A549 (cell line): ENCODE data around the gene MED13L. TPM values are rescaled to one million over a fixed set of nuclear protein-coding genes. Genes with fewer than 3 reads are reported as not detected.

Experiments used
- ATAC-seq, 2 experiments: fragments of 200-7000 bp in 1 of 2; fragments of >200 bp in 1 of 2; cut with Nextera tagmentation in 1 of 2; cut with Tn5 transposase in 1 of 2; 3 replicates each; pipeline versions ENCODE4 v1.8.0 to v1.9.1; 2018 to 2020; ENCODE audit warnings: mild to moderate bottlenecking in 1 of 2, moderate library complexity in 1 of 2
- CTCF ChIA-PET: fragments of 300-600 bp; sonication (Branson Sonifier 250); formaldehyde crosslinking; extraction: SDS; loops from one replicate; lab custom pipeline; 2021; ENCODE audit warnings: antibody characterized with exemption, inconsistent platforms; lab: Yijun Ruan, JAX
- POLR2A ChIA-PET: fragments of 350-600 bp; formaldehyde crosslinking; extraction: SDS; loops from one replicate; lab custom pipeline; 2021; ENCODE audit warnings: antibody characterized with exemption, inconsistent platforms; lab: Yijun Ruan, JAX
- DNase-seq, 2 experiments: peaks; one replicate each; pipeline versions ENCODE4 v3.0.0 to v3.0.0-alpha.2; 2011 to 2016; ENCODE audit warnings: low read depth in 1 of 2, low spot score in 1 of 2
- FAIRE-seq: peaks from 2 replicates; lab custom pipeline; 2011; peaks lifted over from hg19 to GRCh38; lab: Jason Lieb, UNC
- H3K27ac ChIP-seq, 2 experiments: fragments of >200 bp; sonication (Bioruptor Twin); formaldehyde crosslinking; 3 replicates each; pipeline ENCODE4 v1.5.1; 2016 to 2017
- H3K4me1 ChIP-seq: fragments of >200 bp; sonication (Bioruptor Twin); formaldehyde crosslinking; 3 replicates; pipeline ENCODE4 v1.6.1; 2016
- H3K4me2 ChIP-seq: fragments of >200 bp; sonication (Bioruptor Twin); formaldehyde crosslinking; 3 replicates; pipeline ENCODE4 v1.6.1; 2016
- H3K4me3 ChIP-seq: fragments of >200 bp; sonication (Bioruptor Twin); formaldehyde crosslinking; 3 replicates; pipeline ENCODE4 v1.5.1; 2016
- H3K9me3 ChIP-seq: fragments of >200 bp; sonication (Bioruptor Twin); formaldehyde crosslinking; 3 replicates; pipeline ENCODE4 v1.6.1; 2016
- BHLHE40 ChIP-seq: IDR thresholded peaks from 2 replicates; pipeline ENCODE4 v1.6.1; 2012; ENCODE audit warnings: low read depth, low read length, inconsistent platforms
- CEBPB ChIP-seq, 2 experiments: fragments of >200 bp in 1 of 2; sonication (Bioruptor Twin) in 1 of 2; formaldehyde crosslinking in 1 of 2; IDR thresholded peaks; 2 replicates each; pipeline ENCODE4 v1.6.1; 2012 to 2016
- EHMT2 ChIP-seq: fragments of 200-600 bp; sonication (generic); IDR thresholded peaks from 2 replicates; pipeline ENCODE4 v1.6.1; 2016; ENCODE audit warnings: antibody characterized with exemption, low read depth, mild to moderate bottlenecking, moderate library complexity
- FOSL2 ChIP-seq, 2 experiments: fragments of 450-650 bp in 1 of 2; fragments of >200 bp in 1 of 2; sonication (Bioruptor Twin) in 1 of 2; formaldehyde crosslinking; IDR thresholded peaks; 2 replicates each; pipeline versions ENCODE4 v1.5.0 to v1.6.1; 2016 to 2020; ENCODE audit warnings: mild to moderate bottlenecking in 1 of 2, moderate library complexity in 1 of 2
- FOXS1 ChIP-seq: fragments of 250-450 bp; sonication (Bioruptor Pico); IDR thresholded peaks from 2 replicates; pipeline ENCODE4 v1.5.0; 2020; ENCODE audit warnings: mild to moderate bottlenecking, moderate library complexity
- HOXA7 ChIP-seq: fragments of 250-450 bp; sonication (Bioruptor Pico); IDR thresholded peaks from 2 replicates; pipeline ENCODE4 v1.5.0; 2020; ENCODE audit warnings: mild to moderate bottlenecking, moderate library complexity
- JUNB ChIP-seq: fragments of >200 bp; sonication (Bioruptor Twin); formaldehyde crosslinking; IDR thresholded peaks from 2 replicates; pipeline ENCODE4 v1.6.1; 2016
- MAFK ChIP-seq: fragments of 450-650 bp; IDR thresholded peaks from 2 replicates; pipeline ENCODE4 v1.6.1; 2014; ENCODE audit not compliant: partially characterized antibody
- MYC ChIP-seq: IDR thresholded peaks from 2 replicates; pipeline ENCODE4 v1.6.1; 2012; ENCODE audit warnings: mild to moderate bottlenecking, inconsistent platforms, low read length, improper control_type of control experiment, borderline replicate concordance
- RNF2 ChIP-seq: fragments of 200-600 bp; sonication (generic); IDR thresholded peaks from 2 replicates; pipeline ENCODE4 v1.6.1; 2016; ENCODE audit warnings: low read depth, mild to moderate bottlenecking, antibody characterized with exemption, moderate library complexity, borderline replicate concordance
- TP53 ChIP-seq: fragments of 250-450 bp; sonication (Bioruptor Pico); IDR thresholded peaks from 2 replicates; pipeline ENCODE4 v1.5.0; 2021; ENCODE audit warnings: mild to moderate bottlenecking, moderate library complexity
- WGBS: methylation state at CpG from one replicate; pipeline ENCODE4 v1.1.6; 2017; ENCODE audit errors: missing lambda C conversion rate; 5-methylcytosine and 5-hydroxymethylcytosine counted together
- polyA plus RNA-seq, 4 experiments: library from polyadenylated mRNA; depleted of rRNA in 3 of 4; stranded (reverse); fragments of >200 nt; fragmentation: RNase III in 1 of 4; extraction: RNeasy Plus Mini Kit Qiagen cat#74134 plus additional on column Dnase treatment in 1 of 4; gene quantifications; 2 replicates in 3 of 4; 3 replicates in 1 of 4; pipeline ENCODE4 v1.2.3, GENCODE V29; 2011 to 2017
- TF ChIP-seq, protein P1 (sequence below): fragments of >200 bp; sonication (Bioruptor Twin); formaldehyde crosslinking; IDR thresholded peaks from 2 replicates; pipeline ENCODE4 v1.6.1; 2016
- TF ChIP-seq, protein P2 (sequence below): fragments of >200 bp; sonication (Bioruptor Twin); formaldehyde crosslinking; IDR thresholded peaks from 3 replicates; pipeline ENCODE4 v1.5.1; 2016
- TF ChIP-seq, protein P3 (sequence below): fragments of 200-600 bp; sonication (generic); IDR thresholded peaks from 2 replicates; pipeline ENCODE4 v1.6.1; 2016; ENCODE audit warnings: antibody characterized with exemption, mild to moderate bottlenecking, moderate library complexity
- TF ChIP-seq, protein P4 (sequence below): IDR thresholded peaks from 2 replicates; pipeline ENCODE4 v1.6.1; 2012
- TF ChIP-seq, protein P5 (sequence below): fragments of 250-450 bp; sonication (Bioruptor Pico); IDR thresholded peaks from 2 replicates; pipeline ENCODE4 v1.5.0; 2021; ENCODE audit warnings: mild to moderate bottlenecking, moderate library complexity, borderline replicate concordance

MED13L gene
- polyA plus RNA-seq, 2 of the 4 experiments (the other 2 are of a cell fraction): 23.2 to 134 TPM

DNA sequence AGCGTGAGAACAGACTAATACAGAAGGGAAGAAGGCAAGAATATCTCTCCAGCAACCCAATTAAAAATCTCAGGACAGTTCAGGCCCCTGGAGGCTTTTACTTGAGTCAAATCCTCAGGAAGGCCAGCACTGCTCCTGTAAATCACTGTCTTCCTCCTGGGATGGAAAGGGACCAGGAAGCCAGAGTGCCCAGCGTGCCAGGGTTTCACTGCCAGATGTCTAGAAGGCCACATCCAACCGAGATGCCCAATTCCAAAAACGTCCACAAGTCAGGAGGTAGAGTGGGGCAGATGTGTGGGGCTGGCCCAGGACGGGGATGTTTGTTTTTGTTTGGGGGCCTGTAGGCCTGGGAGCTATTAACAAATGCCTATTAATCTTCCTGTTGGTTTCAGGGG is 332.0 kb downstream of the MED13L start:
- no peak overlapping the region for H3K4me3 ChIP-seq
- no peaks in the 10 kb centered on the region for H3K9me3 ChIP-seq
- DNase-seq: no peak
- H3K4me2 ChIP-seq: no peak overlapping the region
- TF ChIP-seq TP53 (CRISPR knock-in tag) (no peak), FOSL2 (IDR thresholded peaks at IDR 0.05) (no peak), FOSL2 (CRISPR knock-in tag; IDR thresholded peaks at IDR 0.05) (no peak), FOXS1 (CRISPR knock-in tag) (no peak), HOXA7 (CRISPR knock-in tag) (no peak), CEBPB (IDR thresholded peaks at IDR 0.05) (no peak), EHMT2 (no peak), MAFK (no peak), MYC (no peak), JUNB (no peak), BHLHE40 (no peak), RNF2 (no peak)
- TF ChIP-seq, protein P1, sequence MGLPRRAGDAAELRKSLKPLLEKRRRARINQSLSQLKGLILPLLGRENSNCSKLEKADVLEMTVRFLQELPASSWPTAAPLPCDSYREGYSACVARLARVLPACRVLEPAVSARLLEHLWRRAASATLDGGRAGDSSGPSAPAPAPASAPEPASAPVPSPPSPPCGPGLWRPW: no peak
- TF ChIP-seq, protein P2, sequence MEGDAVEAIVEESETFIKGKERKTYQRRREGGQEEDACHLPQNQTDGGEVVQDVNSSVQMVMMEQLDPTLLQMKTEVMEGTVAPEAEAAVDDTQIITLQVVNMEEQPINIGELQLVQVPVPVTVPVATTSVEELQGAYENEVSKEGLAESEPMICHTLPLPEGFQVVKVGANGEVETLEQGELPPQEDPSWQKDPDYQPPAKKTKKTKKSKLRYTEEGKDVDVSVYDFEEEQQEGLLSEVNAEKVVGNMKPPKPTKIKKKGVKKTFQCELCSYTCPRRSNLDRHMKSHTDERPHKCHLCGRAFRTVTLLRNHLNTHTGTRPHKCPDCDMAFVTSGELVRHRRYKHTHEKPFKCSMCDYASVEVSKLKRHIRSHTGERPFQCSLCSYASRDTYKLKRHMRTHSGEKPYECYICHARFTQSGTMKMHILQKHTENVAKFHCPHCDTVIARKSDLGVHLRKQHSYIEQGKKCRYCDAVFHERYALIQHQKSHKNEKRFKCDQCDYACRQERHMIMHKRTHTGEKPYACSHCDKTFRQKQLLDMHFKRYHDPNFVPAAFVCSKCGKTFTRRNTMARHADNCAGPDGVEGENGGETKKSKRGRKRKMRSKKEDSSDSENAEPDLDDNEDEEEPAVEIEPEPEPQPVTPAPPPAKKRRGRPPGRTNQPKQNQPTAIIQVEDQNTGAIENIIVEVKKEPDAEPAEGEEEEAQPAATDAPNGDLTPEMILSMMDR: no peak
- TF ChIP-seq, protein P3, sequence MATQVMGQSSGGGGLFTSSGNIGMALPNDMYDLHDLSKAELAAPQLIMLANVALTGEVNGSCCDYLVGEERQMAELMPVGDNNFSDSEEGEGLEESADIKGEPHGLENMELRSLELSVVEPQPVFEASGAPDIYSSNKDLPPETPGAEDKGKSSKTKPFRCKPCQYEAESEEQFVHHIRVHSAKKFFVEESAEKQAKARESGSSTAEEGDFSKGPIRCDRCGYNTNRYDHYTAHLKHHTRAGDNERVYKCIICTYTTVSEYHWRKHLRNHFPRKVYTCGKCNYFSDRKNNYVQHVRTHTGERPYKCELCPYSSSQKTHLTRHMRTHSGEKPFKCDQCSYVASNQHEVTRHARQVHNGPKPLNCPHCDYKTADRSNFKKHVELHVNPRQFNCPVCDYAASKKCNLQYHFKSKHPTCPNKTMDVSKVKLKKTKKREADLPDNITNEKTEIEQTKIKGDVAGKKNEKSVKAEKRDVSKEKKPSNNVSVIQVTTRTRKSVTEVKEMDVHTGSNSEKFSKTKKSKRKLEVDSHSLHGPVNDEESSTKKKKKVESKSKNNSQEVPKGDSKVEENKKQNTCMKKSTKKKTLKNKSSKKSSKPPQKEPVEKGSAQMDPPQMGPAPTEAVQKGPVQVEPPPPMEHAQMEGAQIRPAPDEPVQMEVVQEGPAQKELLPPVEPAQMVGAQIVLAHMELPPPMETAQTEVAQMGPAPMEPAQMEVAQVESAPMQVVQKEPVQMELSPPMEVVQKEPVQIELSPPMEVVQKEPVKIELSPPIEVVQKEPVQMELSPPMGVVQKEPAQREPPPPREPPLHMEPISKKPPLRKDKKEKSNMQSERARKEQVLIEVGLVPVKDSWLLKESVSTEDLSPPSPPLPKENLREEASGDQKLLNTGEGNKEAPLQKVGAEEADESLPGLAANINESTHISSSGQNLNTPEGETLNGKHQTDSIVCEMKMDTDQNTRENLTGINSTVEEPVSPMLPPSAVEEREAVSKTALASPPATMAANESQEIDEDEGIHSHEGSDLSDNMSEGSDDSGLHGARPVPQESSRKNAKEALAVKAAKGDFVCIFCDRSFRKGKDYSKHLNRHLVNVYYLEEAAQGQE: no peak
- TF ChIP-seq, protein P4, sequence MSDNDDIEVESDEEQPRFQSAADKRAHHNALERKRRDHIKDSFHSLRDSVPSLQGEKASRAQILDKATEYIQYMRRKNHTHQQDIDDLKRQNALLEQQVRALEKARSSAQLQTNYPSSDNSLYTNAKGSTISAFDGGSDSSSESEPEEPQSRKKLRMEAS: no peak
- TF ChIP-seq, protein P5, sequence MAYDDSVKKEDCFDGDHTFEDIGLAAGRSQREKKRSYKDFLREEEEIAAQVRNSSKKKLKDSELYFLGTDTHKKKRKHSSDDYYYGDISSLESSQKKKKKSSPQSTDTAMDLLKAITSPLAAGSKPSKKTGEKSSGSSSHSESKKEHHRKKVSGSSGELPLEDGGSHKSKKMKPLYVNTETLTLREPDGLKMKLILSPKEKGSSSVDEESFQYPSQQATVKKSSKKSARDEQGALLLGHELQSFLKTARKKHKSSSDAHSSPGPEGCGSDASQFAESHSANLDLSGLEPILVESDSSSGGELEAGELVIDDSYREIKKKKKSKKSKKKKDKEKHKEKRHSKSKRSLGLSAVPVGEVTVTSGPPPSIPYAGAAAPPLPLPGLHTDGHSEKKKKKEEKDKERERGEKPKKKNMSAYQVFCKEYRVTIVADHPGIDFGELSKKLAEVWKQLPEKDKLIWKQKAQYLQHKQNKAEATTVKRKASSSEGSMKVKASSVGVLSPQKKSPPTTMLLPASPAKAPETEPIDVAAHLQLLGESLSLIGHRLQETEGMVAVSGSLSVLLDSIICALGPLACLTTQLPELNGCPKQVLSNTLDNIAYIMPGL (CRISPR knock-in tag): no peak
- H3K27ac ChIP-seq: no peak overlapping the region
- FAIRE-seq: no peak
- ChIA-PET POLR2A (no interaction called here), CTCF (interaction anchor here (1.3 to 2.7 kb wide), 3 partner anchors 27 to 57 kb away, joined by 3 to 7 read pairs (median 6); no protein-coding TSS in a partner anchor)
- WGBS: 67% methylated on average over 5 of the region's 5 CpGs
- ATAC-seq: no peak
- no peaks in the 10 kb centered on the region for H3K4me1 ChIP-seq

DNA sequence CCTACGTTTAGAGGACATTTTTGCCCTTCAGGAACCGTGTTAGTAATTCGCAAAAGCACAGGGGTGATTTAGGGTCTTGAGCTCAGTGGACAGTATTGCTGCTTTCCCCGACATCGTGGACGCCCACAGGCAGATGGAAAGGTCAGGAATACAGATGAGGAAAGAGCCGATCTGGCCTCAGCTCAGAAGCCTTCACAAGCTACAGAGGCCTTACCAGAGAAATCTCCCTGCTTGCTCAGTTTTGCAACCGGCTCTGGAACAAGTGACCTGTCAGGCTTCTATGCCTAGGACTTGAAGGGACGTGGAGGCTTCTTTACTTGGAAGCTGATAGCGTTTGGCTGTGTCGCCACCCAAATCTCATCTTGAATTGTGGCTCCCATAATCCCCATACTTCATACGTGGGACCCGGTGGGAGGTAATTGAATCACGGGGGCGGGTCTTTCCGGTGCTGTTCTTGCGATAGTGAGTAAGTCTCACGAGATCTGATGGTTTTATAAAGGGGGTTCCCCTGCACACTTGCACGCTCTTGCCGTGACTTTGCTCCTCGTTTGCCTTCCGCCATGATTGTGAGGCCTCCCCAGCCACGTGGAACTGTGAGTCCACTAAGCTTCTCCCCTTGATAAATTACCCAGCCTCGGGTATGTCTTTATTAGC is 332.5 kb downstream of the MED13L start:
- ATAC-seq (no peak), FAIRE-seq (no peak), DNase-seq (no peak)
- 77% methylated on average over 24 of the region's 24 CpGs for WGBS
- Histone ChIP-seq H3K9me3 (peaks cover 4% of the 10 kb centered on the region; the same call in 1 of the 3 replicates), H3K4me2 (no peak overlapping the region), H3K27ac (no peak overlapping the region), H3K4me3 (no peak overlapping the region), H3K4me1 (no peaks in the 10 kb centered on the region)
- ChIA-PET POLR2A (no interaction called here), CTCF (interaction anchor here (2.7 kb wide), 1 partner anchor 27 kb away, joined by 7 read pairs; no protein-coding TSS in a partner anchor)
- TF ChIP-seq JUNB: no peak
